ENCODE results near the gene MTUS2.
A peak's percentile ranks its signal among the peaks of the same experiment; 100 is the strongest.

MTUS2 gene

DNA sequence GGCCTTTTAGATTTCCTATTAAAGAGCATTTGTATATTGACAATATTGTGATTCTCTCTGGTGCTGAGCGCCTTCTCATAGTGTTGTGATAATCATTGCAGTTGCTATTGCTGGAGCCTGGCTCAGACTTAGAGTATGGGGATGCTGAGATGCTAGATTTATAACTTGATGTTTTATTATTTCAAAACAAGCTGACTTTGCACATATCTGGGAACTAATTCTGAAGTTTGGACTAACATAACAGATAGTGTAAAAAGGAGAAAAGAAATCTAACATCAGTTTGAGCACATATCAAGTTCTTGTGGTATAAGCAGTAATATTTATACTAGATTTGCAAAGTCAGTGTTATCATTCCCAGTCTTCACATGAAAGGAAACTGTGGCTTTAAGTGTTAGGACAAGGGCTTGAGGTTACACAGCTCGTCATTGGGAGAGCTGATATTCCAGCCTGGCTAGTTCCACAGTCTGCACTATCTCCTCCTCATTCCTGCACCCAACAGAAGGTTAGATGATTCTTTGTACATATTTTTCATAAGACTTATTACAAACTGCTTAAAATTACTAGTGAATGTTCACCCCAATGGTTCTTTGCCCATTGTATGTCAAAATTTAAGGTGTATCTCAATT, 279.8 kb downstream of the MTUS2 start:
- H3K4me3 ChIP-seq (ENCODE audit: low read length) = no peak overlapping the region
- no peak for DNase-seq (ENCODE audit: low read depth)
- TF ChIP-seq, protein P1, sequence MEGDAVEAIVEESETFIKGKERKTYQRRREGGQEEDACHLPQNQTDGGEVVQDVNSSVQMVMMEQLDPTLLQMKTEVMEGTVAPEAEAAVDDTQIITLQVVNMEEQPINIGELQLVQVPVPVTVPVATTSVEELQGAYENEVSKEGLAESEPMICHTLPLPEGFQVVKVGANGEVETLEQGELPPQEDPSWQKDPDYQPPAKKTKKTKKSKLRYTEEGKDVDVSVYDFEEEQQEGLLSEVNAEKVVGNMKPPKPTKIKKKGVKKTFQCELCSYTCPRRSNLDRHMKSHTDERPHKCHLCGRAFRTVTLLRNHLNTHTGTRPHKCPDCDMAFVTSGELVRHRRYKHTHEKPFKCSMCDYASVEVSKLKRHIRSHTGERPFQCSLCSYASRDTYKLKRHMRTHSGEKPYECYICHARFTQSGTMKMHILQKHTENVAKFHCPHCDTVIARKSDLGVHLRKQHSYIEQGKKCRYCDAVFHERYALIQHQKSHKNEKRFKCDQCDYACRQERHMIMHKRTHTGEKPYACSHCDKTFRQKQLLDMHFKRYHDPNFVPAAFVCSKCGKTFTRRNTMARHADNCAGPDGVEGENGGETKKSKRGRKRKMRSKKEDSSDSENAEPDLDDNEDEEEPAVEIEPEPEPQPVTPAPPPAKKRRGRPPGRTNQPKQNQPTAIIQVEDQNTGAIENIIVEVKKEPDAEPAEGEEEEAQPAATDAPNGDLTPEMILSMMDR (conservative IDR thresholded peaks at IDR 0.05; ENCODE audit: low read depth, low read length) = no peak

DNA sequence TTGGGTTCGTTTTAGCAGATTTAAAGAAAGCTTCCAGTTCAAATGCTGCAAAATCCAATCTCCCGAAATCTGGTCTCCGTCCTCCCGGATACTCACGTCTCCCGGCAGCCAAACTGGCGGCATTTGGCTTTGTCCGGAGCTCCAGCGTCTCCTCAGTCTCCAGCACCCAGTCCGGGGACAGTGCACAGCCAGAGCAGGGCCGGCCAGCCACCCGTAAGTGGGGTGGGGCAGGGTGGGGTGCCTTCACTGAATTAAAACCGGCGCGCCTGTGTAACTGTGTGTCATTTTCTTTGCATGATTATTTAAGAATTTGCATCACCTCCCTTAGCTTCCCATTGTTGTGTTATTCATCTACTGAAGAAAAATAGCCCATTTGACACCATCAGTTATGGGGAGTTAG, 280.6 kb downstream of the MTUS2 start:
- TF ChIP-seq, protein P1 (conservative IDR thresholded peaks at IDR 0.05; ENCODE audit: low read depth, low read length) = no peak
- H3K4me3 ChIP-seq (ENCODE audit: low read length) = no peak overlapping the region
- DNase-seq (ENCODE audit: low read depth) = no peak

DNA sequence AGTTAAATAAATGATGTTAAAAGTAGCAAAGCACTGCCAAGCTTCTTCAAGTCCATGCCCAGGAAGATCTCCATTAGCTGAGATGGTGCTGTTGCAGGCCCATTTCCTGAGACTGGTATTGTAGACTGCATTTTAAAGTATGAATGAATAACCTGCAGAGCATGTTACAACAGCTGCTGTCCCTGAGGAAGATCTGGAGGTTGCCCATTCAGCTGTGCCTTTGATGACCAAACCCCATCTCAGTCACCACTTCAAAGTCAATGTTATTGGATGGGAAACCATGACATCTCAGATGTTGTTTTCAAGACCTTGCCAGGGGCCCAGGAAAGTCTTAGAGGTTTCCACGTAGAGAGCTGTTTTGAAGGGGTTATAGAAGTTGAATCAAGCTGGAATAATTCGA, 281.3 kb downstream of the MTUS2 start:
- DNase-seq (ENCODE audit: low read depth) = no peak

GRCh38 chr13:29101905-29102304, 281.8 kb downstream of the MTUS2 start:
- TF ChIP-seq, protein P1 (conservative IDR thresholded peaks at IDR 0.05; ENCODE audit: low read depth, low read length) = no peak

More for the DNA sequence above, 281.3 kb downstream of the MTUS2 start:
- TF ChIP-seq, protein P1 (conservative IDR thresholded peaks at IDR 0.05; ENCODE audit: low read depth, low read length) = no peak
- H3K4me3 ChIP-seq (ENCODE audit: low read length) = no peak overlapping the region

GRCh38 chr13:29103065-29103800, 283.1 kb downstream of the MTUS2 start:
- no peak overlapping the region for H3K4me3 ChIP-seq (ENCODE audit: low read length)
- no peak for DNase-seq (ENCODE audit: low read depth)
- TF ChIP-seq, protein P1 (conservative IDR thresholded peaks at IDR 0.05; ENCODE audit: low read depth, low read length) = no peak

More at GRCh38 chr13:29101905-29102304, 281.8 kb downstream of the MTUS2 start:
- no peak for DNase-seq (ENCODE audit: low read depth)
- H3K4me3 ChIP-seq (ENCODE audit: low read length) = no peak overlapping the region

DNA sequence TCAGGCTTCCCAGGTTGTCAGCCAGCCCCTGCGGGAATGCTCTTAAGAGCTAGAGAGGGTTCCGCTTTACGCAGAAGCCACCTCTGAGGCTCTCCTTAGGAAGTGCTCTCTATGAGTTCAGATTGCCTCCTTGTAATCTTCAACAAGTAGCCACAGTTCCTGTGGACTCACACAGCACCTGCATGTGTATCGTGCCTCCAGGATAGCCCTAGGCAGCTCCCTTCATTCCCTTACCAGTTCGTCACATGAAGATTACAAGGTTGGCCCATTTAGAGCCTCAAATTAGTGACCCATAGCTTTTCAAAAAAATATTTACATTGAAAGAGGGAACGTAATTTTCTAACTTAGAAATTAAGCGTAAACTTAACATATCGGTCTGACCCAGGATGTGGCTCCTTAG, 284.3 kb downstream of the MTUS2 start:
- DNase-seq (ENCODE audit: low read depth) = no peak
- TF ChIP-seq, protein P1 (conservative IDR thresholded peaks at IDR 0.05; ENCODE audit: low read depth, low read length) = no peak
- no peak overlapping the region for H3K4me3 ChIP-seq (ENCODE audit: low read length)

DNA sequence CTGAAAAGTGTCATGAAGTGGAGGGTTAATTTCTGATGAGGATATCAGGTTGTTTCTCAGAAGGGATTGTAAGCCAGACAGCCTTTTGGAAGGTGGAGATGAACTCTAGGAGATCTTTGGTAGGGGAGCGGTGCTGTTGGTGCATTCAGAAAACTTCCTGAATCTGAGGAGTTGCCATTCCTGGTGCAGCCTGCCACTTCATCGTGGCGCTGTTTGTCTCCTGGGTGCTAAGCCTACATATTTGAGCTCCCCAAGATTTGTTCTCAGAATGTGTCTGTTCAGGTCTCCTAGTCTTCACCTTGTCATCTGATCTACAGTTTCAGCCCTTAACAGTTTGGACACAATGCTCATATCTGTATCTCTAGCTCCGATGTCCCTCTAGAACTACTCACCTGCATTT, 285.6 kb downstream of the MTUS2 start:
- TF ChIP-seq, protein P1 (conservative IDR thresholded peaks at IDR 0.05; ENCODE audit: low read depth, low read length) = peak; percentile 1
- no peak for DNase-seq (ENCODE audit: low read depth)
- no peak overlapping the region for H3K4me3 ChIP-seq (ENCODE audit: low read length)
